H1 (cell line): ENCODE results near the gene GIPR. TPM values are rescaled to one million over a fixed set of nuclear protein-coding genes. Genes with fewer than 3 reads are reported as not detected.

ENCODE experiments used
- CTCF ChIA-PET: fragments of 300-600 bp; sonication (Branson Sonifier 250); formaldehyde crosslinking; loops from one replicate; lab custom pipeline; 2021; ENCODE audit not compliant: partially characterized antibody; lab: Charles Lee
- POLR2A ChIA-PET: fragments of 300-600 bp; sonication (Branson Sonifier 250); formaldehyde crosslinking; loops from one replicate; lab custom pipeline; 2021; ENCODE audit warnings: inconsistent platforms; ENCODE audit not compliant: partially characterized antibody; lab: Charles Lee
- DNase-seq, 2 experiments: peaks; one replicate each; pipeline versions ENCODE4 v3.0.0 to v3.0.0-alpha.2; 2010 to 2022; ENCODE audit warnings: low spot score in 2 of 2, low read depth in 1 of 2, mixed read lengths in 1 of 2
- FAIRE-seq: peaks from 2 replicates; lab custom pipeline; 2011; peaks lifted over from hg19 to GRCh38; lab: Jason Lieb, UNC
- H2AFZ ChIP-seq: 2 replicates; pipeline ENCODE4 v1.8.1; 2012; ENCODE audit warnings: low read length, inconsistent platforms
- H2AK5ac ChIP-seq: 2 replicates; pipeline ENCODE4 v1.6.1; 2013; ENCODE audit warnings: low read depth, low read length
- H2BK120ac ChIP-seq: replicated peaks from 2 replicates; pipeline ENCODE3; 2013; ENCODE audit warnings: low read depth, low read length, inconsistent platforms
- H2BK12ac ChIP-seq: 2 replicates; pipeline ENCODE4 v1.6.1; 2013; ENCODE audit warnings: low read depth, low read length
- H2BK15ac ChIP-seq: 2 replicates; pipeline ENCODE4 v1.6.1; 2013; ENCODE audit warnings: low read length
- H2BK20ac ChIP-seq: 2 replicates; pipeline ENCODE4 v1.6.1; 2013; ENCODE audit warnings: low read length
- H2BK5ac ChIP-seq: 2 replicates; pipeline ENCODE4 v1.6.1; 2013; ENCODE audit warnings: low read depth, low read length
- H3K14ac ChIP-seq: 2 replicates; pipeline ENCODE4 v1.6.1; 2013; ENCODE audit warnings: inconsistent platforms; ENCODE audit not compliant: insufficient read length
- H3K18ac ChIP-seq: 2 replicates; pipeline ENCODE4 v1.6.1; 2013; ENCODE audit warnings: low read length; ENCODE audit errors: extremely low read depth
- H3K23ac ChIP-seq: 2 replicates; pipeline ENCODE4 v1.6.1; 2013; ENCODE audit warnings: inconsistent platforms; ENCODE audit not compliant: insufficient read length
- H3K23me2 ChIP-seq: 2 replicates; pipeline ENCODE4 v1.6.1; 2013; ENCODE audit warnings: low read depth, low read length
- H3K27ac ChIP-seq: 2 replicates; pipeline ENCODE4 v1.6.1; 2011; ENCODE audit warnings: low read depth, low read length, inconsistent platforms
- H3K27me3 ChIP-seq, 4 experiments: replicated peaks in 1 of 4; 1 replicate in 1 of 4; 2 replicates in 3 of 4; pipeline versions ENCODE4 v1.6.1 to v1.8.1; 2011 to 2013; ENCODE audit warnings: low read length in 3 of 4, mild to moderate bottlenecking in 3 of 4, inconsistent platforms in 2 of 4, mixed read lengths in 2 of 4, moderate library complexity in 1 of 4; ENCODE audit not compliant: control insufficient read depth in 3 of 4, insufficient read depth in 3 of 4; ENCODE audit errors: extremely low read depth in 1 of 4
- H3K36me3 ChIP-seq, 4 experiments: 2 replicates each; pipeline versions ENCODE4 v1.6.1 to v1.8.1; 2011 to 2013; ENCODE audit warnings: mild to moderate bottlenecking in 4 of 4, low read length in 3 of 4, moderate library complexity in 2 of 4, control low read depth in 1 of 4, inconsistent platforms in 1 of 4; ENCODE audit not compliant: insufficient read depth in 4 of 4, control insufficient read depth in 2 of 4
- H3K4ac ChIP-seq: replicated peaks from 2 replicates; pipeline ENCODE3; 2013; ENCODE audit warnings: low read length, low read depth, mixed read lengths, inconsistent platforms; ENCODE audit not compliant: insufficient read length
- H3K4me1 ChIP-seq, 4 experiments: replicated peaks in 1 of 4; 1 replicate in 1 of 4; 2 replicates in 3 of 4; pipeline versions ENCODE4 v1.6.1 to v1.8.1; 2011 to 2013; ENCODE audit warnings: low read length in 3 of 4, inconsistent platforms in 2 of 4, mixed read lengths in 1 of 4; ENCODE audit not compliant: insufficient read depth in 4 of 4, control insufficient read depth in 3 of 4
- H3K4me2 ChIP-seq, 2 experiments: 2 replicates each; pipeline versions ENCODE4 v1.6.1 to v1.8.1; 2011 to 2013; ENCODE audit warnings: low read depth in 2 of 2, low read length in 2 of 2, control low read depth in 1 of 2, inconsistent platforms in 1 of 2, mild to moderate bottlenecking in 1 of 2; ENCODE audit not compliant: insufficient read depth in 1 of 2
- H3K4me3 ChIP-seq, 4 experiments: fragments of 200-600, 300-600 bp in 1 of 4; sonication (generic), shearing (Covaris generic), sonication (Bioruptor Twin) in 1 of 4; 2 replicates each; pipeline versions ENCODE4 v1.5.1 to v1.8.1; 2011 to 2016; ENCODE audit warnings: low read length in 4 of 4, low read depth in 3 of 4, control low read depth in 2 of 4, inconsistent platforms in 2 of 4, mild to moderate bottlenecking in 2 of 4, mixed read lengths in 1 of 4, moderate library complexity in 1 of 4; ENCODE audit not compliant: insufficient read depth in 2 of 4; ENCODE audit errors: extremely low read depth in 1 of 4
- H3K56ac ChIP-seq: replicated peaks from 2 replicates; pipeline ENCODE3; 2013; ENCODE audit warnings: low read depth, mild to moderate bottlenecking, mixed read lengths, low read length, inconsistent platforms; ENCODE audit not compliant: insufficient read length
- H3K79me1 ChIP-seq: 2 replicates; pipeline ENCODE4 v1.6.1; 2013; ENCODE audit warnings: low read depth, low read length, control low read depth
- H3K79me2 ChIP-seq, 2 experiments: 2 replicates each; pipeline versions ENCODE4 v1.6.1 to v1.8.1; 2012 to 2013; ENCODE audit warnings: low read length in 2 of 2, mild to moderate bottlenecking in 2 of 2, inconsistent platforms in 1 of 2; ENCODE audit not compliant: insufficient read depth in 2 of 2, control insufficient read depth in 1 of 2
- H3K9ac ChIP-seq, 4 experiments: replicated peaks in 1 of 4; 1 replicate in 1 of 4; 2 replicates in 3 of 4; pipeline versions ENCODE4 v1.6.1 to v1.8.1; 2011 to 2013; ENCODE audit warnings: low read depth in 3 of 4, low read length in 3 of 4, control low read depth in 2 of 4, mild to moderate bottlenecking in 2 of 4, moderate library complexity in 2 of 4, inconsistent platforms in 1 of 4; ENCODE audit errors: extremely low read depth in 1 of 4
- H3K9me3 ChIP-seq, 2 experiments: 2 replicates each; pipeline versions ENCODE4 v1.6.1 to v1.8.1; 2012 to 2013; ENCODE audit warnings: mild to moderate bottlenecking in 2 of 2, moderate library complexity in 2 of 2, control low read depth in 1 of 2, inconsistent platforms in 1 of 2, low read depth in 1 of 2, low read length in 1 of 2, mixed read lengths in 1 of 2; ENCODE audit not compliant: insufficient read depth in 2 of 2
- H4K20me1 ChIP-seq, 2 experiments: replicated peaks in 1 of 2; 2 replicates each; pipeline versions ENCODE3 to v1.8.1; 2011 to 2013; ENCODE audit warnings: inconsistent platforms in 2 of 2, low read length in 2 of 2, mild to moderate bottlenecking in 1 of 2; ENCODE audit not compliant: insufficient read depth in 2 of 2, control insufficient read depth in 1 of 2
- H4K5ac ChIP-seq: 2 replicates; pipeline ENCODE4 v1.6.1; 2013; ENCODE audit warnings: low read length, low read depth, mixed read lengths, inconsistent platforms; ENCODE audit not compliant: insufficient read length
- H4K8ac ChIP-seq: 2 replicates; pipeline ENCODE4 v1.8.0; 2013; ENCODE audit warnings: mild to moderate bottlenecking, moderate library complexity, low read length, inconsistent platforms; ENCODE audit not compliant: insufficient read depth; ENCODE audit errors: extremely low read depth
- H4K91ac ChIP-seq: replicated peaks from 2 replicates; pipeline ENCODE3; 2013; ENCODE audit warnings: low read length, mixed read lengths, inconsistent platforms; ENCODE audit not compliant: insufficient read length
- CHD2 ChIP-seq: IDR thresholded peaks from 2 replicates; pipeline ENCODE4 v1.6.1; 2012; ENCODE audit warnings: low read length, improper control_type of control experiment
- CTCF ChIP-seq, 3 experiments: IDR thresholded peaks; 1 replicate in 2 of 3; 2 replicates in 1 of 3; pipeline versions ENCODE4 v1.5.1 to v1.6.1; 2011; ENCODE audit warnings: low read length in 3 of 3, mild to moderate bottlenecking in 3 of 3, inconsistent platforms in 2 of 3, low read depth in 1 of 3, moderate library complexity in 1 of 3; ENCODE audit not compliant: insufficient read depth in 1 of 3; ENCODE audit errors: control extremely low read depth in 1 of 3
- GABPA ChIP-seq: IDR thresholded peaks from 2 replicates; pipeline ENCODE4 v1.6.1; 2011; ENCODE audit warnings: mild to moderate bottlenecking, low read length, moderate library complexity, borderline replicate concordance; ENCODE audit not compliant: insufficient read depth
- HDAC6 ChIP-seq: IDR thresholded peaks from one replicate; pipeline ENCODE4 v1.7.1; 2012; ENCODE audit warnings: low read depth, mild to moderate bottlenecking, inconsistent platforms, low read length, moderate library complexity
- JUN ChIP-seq: IDR thresholded peaks from 2 replicates; pipeline ENCODE4 v1.6.1; 2011; ENCODE audit warnings: low read depth, mild to moderate bottlenecking, improper control_type of control experiment, low read length
- JUND ChIP-seq: IDR thresholded peaks from 2 replicates; pipeline ENCODE4 v1.6.1; 2011; ENCODE audit warnings: mild to moderate bottlenecking, improper control_type of control experiment, low read length
- KDM1A ChIP-seq: fragments of 200-600, 300-600 bp; sonication (generic); IDR thresholded peaks from 2 replicates; pipeline ENCODE4 v1.7.1; 2016; ENCODE audit warnings: mild to moderate bottlenecking, low read length, borderline replicate concordance
- MAFK ChIP-seq: IDR thresholded peaks from 2 replicates; pipeline ENCODE4 v1.6.1; 2012; ENCODE audit warnings: low read depth, mild to moderate bottlenecking, improper control_type of control experiment, low read length
- PHF8 ChIP-seq: fragments of 200-600 bp; sonication (generic); conservative IDR thresholded peaks from 2 replicates; pipeline ENCODE4 v1.7.1; 2012; ENCODE audit warnings: low read depth, mild to moderate bottlenecking, inconsistent platforms, low read length, moderate library complexity
- POLR2AphosphoS5 ChIP-seq: IDR thresholded peaks from 2 replicates; pipeline ENCODE4 v1.6.1; 2011; ENCODE audit warnings: low read depth, low read length
- SP2 ChIP-seq: IDR thresholded peaks from 2 replicates; pipeline ENCODE4 v1.6.1; 2012; ENCODE audit warnings: mild to moderate bottlenecking, low read length, inconsistent platforms
- SP4 ChIP-seq: IDR thresholded peaks from 2 replicates; pipeline ENCODE4 v1.6.1; 2012; ENCODE audit warnings: low read length, inconsistent platforms
- WGBS, 2 experiments: shearing (Covaris generic) in 1 of 2; methylation state at CpG; one replicate each; pipeline versions ENCODE4 v1.1.6 to v1.1.7; 2013 to 2015; ENCODE audit warnings: low lambda C conversion rate in 2 of 2, mixed read lengths in 2 of 2, inconsistent platforms in 1 of 2, low coverage in 1 of 2, missing lambda C conversion rate in 1 of 2; ENCODE audit not compliant: insufficient replicate concordance in 2 of 2, insufficient coverage in 1 of 2, insufficient read length in 1 of 2; ENCODE audit errors: extremely low coverage in 1 of 2, missing lambda C conversion rate in 1 of 2; 5-methylcytosine and 5-hydroxymethylcytosine counted together
- polyA plus RNA-seq, 7 experiments: library from polyadenylated mRNA; depleted of rRNA in 3 of 7; stranded (reverse) in 5 of 7; unstranded in 2 of 7; fragments of >200 nt in 5 of 7; fragments of 200-250 nt in 2 of 7; gene quantifications; 1 replicate in 5 of 7; 2 replicates in 1 of 7; 4 replicates in 1 of 7; pipeline versions ENCODE4 v1.2.1 to v1.2.3, GENCODE V29; 2011 to 2013; ENCODE audit warnings: missing spikeins in 2 of 7, mixed read lengths in 2 of 7
- total RNA-seq: library from RNA; stranded (reverse); fragmentation: NEBNext Ultra II Directional; extraction: Animal tissue kit (Norgen Biotek cat#: 25700); gene quantifications from 2 replicates; pipeline ENCODE4 v1.2.1, GENCODE V29; 2021

The GIPR gene
- total and polyA plus RNA-seq, 2 of the 8 experiments (the other 6 are each of a cell fraction or from before 2014, with no cell fraction given): 0.42 to 1.3 TPM

GRCh38 chr19:45621389-45621788 lies 46.6 kb upstream of the GIPR start:
- Histone ChIP-seq H2BK15ac (no peak overlapping the region), H3K18ac (no peak overlapping the region), H3K23me2 (peaks cover 7% of the 10 kb centered on the region; the same call in 1 of the 2 replicates), H3K23ac (no peak overlapping the region), H2BK20ac (no peak overlapping the region), H3K27me3 (no peaks in the 10 kb centered on the region), H3K4me2 (no peak overlapping the region), H2BK12ac (no peak overlapping the region), H3K4me1 (no peaks in the 10 kb centered on the region; a peak in 2 of 7 replicates), H2AFZ (no peak overlapping the region), H3K9me3 (no peaks in the 10 kb centered on the region), H3K4me3 (no peak overlapping the region), H3K79me1 (no peaks in the 10 kb centered on the region), H3K27ac (no peak overlapping the region), H4K5ac (no peak overlapping the region), H2BK120ac (no peak overlapping the region), H4K8ac (no peak overlapping the region; the same call in 1 of the 2 replicates), H3K9ac (no peak overlapping the region), H3K36me3 (peaks cover 0 to 4% (median 0%) of the 10 kb centered on the region in 4 experiments; a peak in 3 of 8 replicates), H3K79me2 (no peaks in the 10 kb centered on the region), H2AK5ac (no peak overlapping the region), H2BK5ac (no peak overlapping the region), H4K20me1 (no peaks in the 10 kb centered on the region), H3K56ac (no peak overlapping the region), H3K4ac (no peak overlapping the region)
- WGBS, 2 experiments: 82% methylated on average over 16 of the region's 17 CpGs; no CpG with 5 or more reads in 1 of the 2 experiments
- ChIA-PET CTCF (interaction anchor here (0.9 to 1.2 kb wide), 2 partner anchors 13 to 30 kb away, joined by 3 to 4 read pairs; no protein-coding TSS in a partner anchor), POLR2A (interaction anchor here (1.6 to 7.1 kb wide), 2 partner anchors 10 to 21 kb away, joined by 6 to 119 read pairs; no protein-coding TSS in a partner anchor)
- no peak for DNase-seq
- TF ChIP-seq CHD2: no peak
- TF ChIP-seq PHF8: no peak
- no peak for TF ChIP-seq MAFK
- TF ChIP-seq GABPA: no peak
- TF ChIP-seq JUN: no peak
- no peak for TF ChIP-seq SP2
- TF ChIP-seq POLR2AphosphoS5: no peak
- TF ChIP-seq SP4: no peak
- TF ChIP-seq JUND: no peak
- no peak for TF ChIP-seq HDAC6
- TF ChIP-seq KDM1A: no peak
- TF ChIP-seq CTCF (IDR thresholded peaks at IDR 0.05; ENCODE audit: control extremely low read depth in 1 of 3, insufficient read depth in 1 of 3, low read depth in 1 of 3, low read length in 3 of 3): no peak
- TF ChIP-seq, all 59 proteins: peak for 0
- no peak for FAIRE-seq
- Histone ChIP-seq H4K91ac (no peak overlapping the region), H3K14ac (no peak overlapping the region)
